MCF 10A (cell line): Measurements from ENCODE around the gene ZBTB7C. TPM values are rescaled to one million over a fixed set of nuclear protein-coding genes. Genes with fewer than 3 reads are reported as not detected.

ENCODE experiments used
- BruUV-seq: library from RNA; stranded (reverse); fragments of 400-500 nt; replicated peaks from 2 replicates; lab custom pipeline; 2021; lab: Mats Ljungman, UMichigan
- CTCF ChIA-PET: fragments of 300-600 bp; sonication (Branson Sonifier 250); formaldehyde crosslinking; extraction: SDS; loops from one replicate; lab custom pipeline; 2021; ENCODE audit warnings: antibody characterized with exemption, inconsistent platforms; lab: Yijun Ruan, JAX
- POLR2A ChIA-PET: fragments of 300-600, 350-650 bp; sonication (Branson Sonifier 250); formaldehyde crosslinking; extraction: SDS; loops from one replicate; lab custom pipeline; 2020; ENCODE audit warnings: antibody characterized with exemption, inconsistent platforms; lab: Yijun Ruan, JAX
- DNase-seq: peaks from one replicate; pipeline ENCODE4 v3.0.0-alpha.2; 2018; ENCODE audit not compliant: unreplicated experiment
- H3K27ac Mint-ChIP-seq: one replicate; pipeline ENCODE4 v1.8.0; 2022; ENCODE audit warnings: mild to moderate bottlenecking, low read depth, mixed read lengths; ENCODE audit not compliant: unreplicated experiment
- H3K27me3 Mint-ChIP-seq: one replicate; pipeline ENCODE4 v1.8.0; 2022; ENCODE audit warnings: mixed read lengths; ENCODE audit not compliant: insufficient read depth, unreplicated experiment
- H3K36me3 Mint-ChIP-seq: one replicate; pipeline ENCODE4 v1.8.0; 2022; ENCODE audit warnings: mild to moderate bottlenecking, moderate library complexity, mixed read lengths; ENCODE audit not compliant: insufficient read depth, unreplicated experiment
- H3K4me1 Mint-ChIP-seq: one replicate; pipeline ENCODE4 v1.8.0; 2022; ENCODE audit warnings: mixed read lengths; ENCODE audit not compliant: insufficient read depth, unreplicated experiment
- H3K4me3 Mint-ChIP-seq: one replicate; pipeline ENCODE4 v1.8.0; 2022; ENCODE audit warnings: mild to moderate bottlenecking, moderate library complexity, mixed read lengths; ENCODE audit not compliant: unreplicated experiment
- H3K9me3 Mint-ChIP-seq: one replicate; pipeline ENCODE4 v1.8.0; 2022; ENCODE audit warnings: mixed read lengths; ENCODE audit not compliant: unreplicated experiment
- CTCF ChIP-seq: fragments of 200-600 bp; IDR thresholded peaks from one replicate; pipeline ENCODE4 v1.8.0; 2022; ENCODE audit warnings: antibody characterized with exemption, mild to moderate bottlenecking; ENCODE audit not compliant: unreplicated experiment
- intact Hi-C: fragments of 100-400 bp; cut with micrococcal nuclease; formaldehyde crosslinking; loops from 2 replicates; pipeline ENCODE4 v1.14.1; 2022
- total RNA-seq: library from RNA; stranded (reverse); gene quantifications from 2 replicates; pipeline ENCODE4 v1.2.3, GENCODE V29; 2022

Gene ZBTB7C
- total RNA-seq, 1 experiment from 2014 or later: 0.42 TPM

GRCh38 chr18:48279312-48279711, 129.9 kb downstream of the ZBTB7C start:
- Mint-ChIP-seq H3K27ac (no peak overlapping the region), H3K36me3 (no peaks in the 10 kb centered on the region), H3K4me3 (no peak overlapping the region), H3K4me1 (peaks cover 5% of the 10 kb centered on the region), H3K27me3 (no peaks in the 10 kb centered on the region), H3K9me3 (no peaks in the 10 kb centered on the region)
- DNase-seq: no peak
- no peak for TF ChIP-seq CTCF
- BruUV-seq: no TSS peak
- ChIA-PET CTCF (interaction anchor here (0.6 kb wide), 1 partner anchor 166 kb away, joined by 3 read pairs; no protein-coding TSS in a partner anchor), POLR2A (no interaction called here)
- intact Hi-C loops: no loop called here

DNA sequence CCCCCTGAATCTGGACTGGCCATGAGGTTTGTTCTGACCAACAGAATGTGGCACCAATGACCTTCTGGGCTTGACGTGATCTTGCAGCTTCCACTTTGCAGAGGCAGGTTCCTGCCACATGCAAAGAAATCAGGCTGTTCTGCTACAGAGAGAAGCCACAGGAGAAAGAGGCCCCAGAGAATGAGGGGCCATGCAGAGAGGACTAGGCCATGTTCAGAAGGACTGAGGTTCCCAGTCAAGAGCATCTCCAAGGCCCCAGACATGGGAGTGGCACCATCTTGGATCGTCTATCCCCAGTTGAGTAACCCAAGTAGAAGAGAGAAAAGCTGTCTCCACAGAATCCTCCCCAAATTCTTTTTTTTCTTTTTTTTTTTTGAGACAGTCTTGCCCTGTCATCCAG, 131.1 kb downstream of the ZBTB7C start:
- ChIA-PET POLR2A (no interaction called here), CTCF (no interaction called here)
- H3K4me1 Mint-ChIP-seq: peaks cover 7% of the 10 kb centered on the region

GRCh38 chr18:48274301-48274700, 134.9 kb downstream of the ZBTB7C start:
- BruUV-seq: no TSS peak
- Mint-ChIP-seq H3K27ac (no peak overlapping the region), H3K9me3 (no peaks in the 10 kb centered on the region), H3K4me1 (peaks cover 7% of the 10 kb centered on the region), H3K4me3 (no peak overlapping the region), H3K27me3 (no peaks in the 10 kb centered on the region), H3K36me3 (no peaks in the 10 kb centered on the region)
- intact Hi-C loops: no loop called here
- POLR2A ChIA-PET: no interaction called here
- no peak for TF ChIP-seq CTCF
- CTCF ChIA-PET: no interaction called here
- DNase-seq: no peak

More for the DNA sequence above, 131.1 kb downstream of the ZBTB7C start:
- H3K9me3 Mint-ChIP-seq: no peaks in the 10 kb centered on the region
- no peak for DNase-seq
- no TSS peak for BruUV-seq
- intact Hi-C loops: no loop called here
- no peaks in the 10 kb centered on the region for H3K36me3 Mint-ChIP-seq
- no peak for TF ChIP-seq CTCF
- no peaks in the 10 kb centered on the region for H3K27me3 Mint-ChIP-seq
- H3K27ac Mint-ChIP-seq: no peak overlapping the region
- H3K4me3 Mint-ChIP-seq: no peak overlapping the region

DNA sequence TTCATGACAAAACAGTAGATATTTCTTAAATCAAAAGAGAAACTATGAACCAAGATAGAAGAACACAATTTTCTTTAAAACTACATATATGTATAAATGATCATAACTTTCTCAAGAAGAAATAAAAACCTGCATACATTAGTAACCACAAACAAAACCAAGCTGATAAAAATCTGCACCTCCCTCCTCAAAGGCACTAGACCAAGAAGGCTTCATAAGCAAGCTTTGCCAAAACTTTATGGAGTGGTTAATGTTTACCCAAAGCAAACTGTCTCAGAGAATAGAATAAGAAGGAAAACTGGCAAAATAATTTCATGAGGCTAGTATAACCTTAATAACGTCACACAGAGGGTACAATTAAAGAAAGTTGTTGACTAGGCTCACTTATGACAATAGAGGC, 138.3 kb downstream of the ZBTB7C start:
- no TSS peak for BruUV-seq
- DNase-seq: no peak
- no peaks in the 10 kb centered on the region for H3K27me3 Mint-ChIP-seq
- POLR2A ChIA-PET: no interaction called here
- peaks cover 7% of the 10 kb centered on the region for H3K4me1 Mint-ChIP-seq
- no peaks in the 10 kb centered on the region for H3K36me3 Mint-ChIP-seq
- intact Hi-C loops: no loop called here
- no peak for TF ChIP-seq CTCF
- CTCF ChIA-PET: no interaction called here
- no peak overlapping the region for H3K27ac Mint-ChIP-seq
- H3K4me3 Mint-ChIP-seq: no peak overlapping the region
- no peaks in the 10 kb centered on the region for H3K9me3 Mint-ChIP-seq
